ENCODE measurements around the gene TNNT1. TPM values are rescaled to one million over a fixed set of nuclear protein-coding genes. Genes with fewer than 3 reads are reported as not detected.
A peak's percentile ranks its signal among the peaks of the same experiment; 100 is the strongest.

The TNNT1 gene
- total RNA-seq, 1 donor from 2014 or later, result not detected

- Mint-ChIP-seq H3K27me3 (ENCODE audit: unreplicated experiment) (peaks cover 3% of the 10 kb centered on the region), H3K4me1 (ENCODE audit: unreplicated experiment) (peaks cover 29% of the 10 kb centered on the region), H3K4me3 (ENCODE audit: unreplicated experiment) (no peak overlapping the region), H3K27ac (ENCODE audit: unreplicated experiment) (peak overlapping the region; percentile 11), H3K36me3 (ENCODE audit: unreplicated experiment) (peaks cover 11% of the 10 kb centered on the region), H3K9me3 (ENCODE audit: unreplicated experiment) (no peaks in the 10 kb centered on the region)
- DNase-seq (ENCODE audit: extremely low spot score, unreplicated experiment), result no peak
- TF ChIP-seq CTCF (IDR thresholded peaks at IDR 0.05), result no peak
Measured at GRCh38 chr19:55090564-55090963, 58.4 kb downstream of the TNNT1 start.

- H3K27ac Mint-ChIP-seq (ENCODE audit: unreplicated experiment), result peak overlapping the region; percentile 20
- peaks cover 7% of the 10 kb centered on the region for H3K36me3 Mint-ChIP-seq (ENCODE audit: unreplicated experiment)
- peaks cover 29% of the 10 kb centered on the region for H3K4me1 Mint-ChIP-seq (ENCODE audit: unreplicated experiment)
- DNase-seq (ENCODE audit: extremely low spot score, unreplicated experiment), result no peak
- peak overlapping the region; percentile 0 for H3K4me3 Mint-ChIP-seq (ENCODE audit: unreplicated experiment)
- H3K9me3 Mint-ChIP-seq (ENCODE audit: unreplicated experiment), result no peaks in the 10 kb centered on the region
- H3K27me3 Mint-ChIP-seq (ENCODE audit: unreplicated experiment), result peaks cover 12% of the 10 kb centered on the region
- TF ChIP-seq CTCF (IDR thresholded peaks at IDR 0.05), result no peak
Measured at GRCh38 chr19:55089342-55089944, 59.6 kb downstream of the TNNT1 start.

- DNase-seq (ENCODE audit: extremely low spot score, unreplicated experiment), result peak; percentile 94
- Mint-ChIP-seq H3K4me3 (ENCODE audit: unreplicated experiment) (peak overlapping the region; percentile 86), H3K9me3 (ENCODE audit: unreplicated experiment) (no peaks in the 10 kb centered on the region), H3K27ac (ENCODE audit: unreplicated experiment) (peak overlapping the region; percentile 91), H3K4me1 (ENCODE audit: unreplicated experiment) (peaks cover 29% of the 10 kb centered on the region), H3K27me3 (ENCODE audit: unreplicated experiment) (peaks cover 18% of the 10 kb centered on the region), H3K36me3 (ENCODE audit: unreplicated experiment) (peaks cover 7% of the 10 kb centered on the region)
- TF ChIP-seq CTCF (IDR thresholded peaks at IDR 0.05), result peak; percentile 93
Measured at GRCh38 chr19:55088543-55089341, 60.3 kb downstream of the TNNT1 start.

- Mint-ChIP-seq H3K36me3 (ENCODE audit: unreplicated experiment) (peaks cover 7% of the 10 kb centered on the region), H3K4me1 (ENCODE audit: unreplicated experiment) (peaks cover 29% of the 10 kb centered on the region), H3K27me3 (ENCODE audit: unreplicated experiment) (peaks cover 22% of the 10 kb centered on the region), H3K4me3 (ENCODE audit: unreplicated experiment) (peak overlapping the region; percentile 86), H3K9me3 (ENCODE audit: unreplicated experiment) (no peaks in the 10 kb centered on the region), H3K27ac (ENCODE audit: unreplicated experiment) (peak overlapping the region; percentile 91)
- TF ChIP-seq CTCF (IDR thresholded peaks at IDR 0.05), result no peak
- DNase-seq (ENCODE audit: extremely low spot score, unreplicated experiment), result no peak
Measured at GRCh38 chr19:55088021-55088451, 61.0 kb downstream of the TNNT1 start.

- DNase-seq (ENCODE audit: extremely low spot score, unreplicated experiment), result no peak
- H3K36me3 Mint-ChIP-seq (ENCODE audit: unreplicated experiment), result peaks cover 7% of the 10 kb centered on the region
- TF ChIP-seq CTCF (IDR thresholded peaks at IDR 0.05), result no peak
- H3K9me3 Mint-ChIP-seq (ENCODE audit: unreplicated experiment), result no peaks in the 10 kb centered on the region
- peaks cover 30% of the 10 kb centered on the region for H3K4me1 Mint-ChIP-seq (ENCODE audit: unreplicated experiment)
- peak overlapping the region; percentile 86 for H3K4me3 Mint-ChIP-seq (ENCODE audit: unreplicated experiment)
- peak overlapping the region; percentile 81 for H3K27ac Mint-ChIP-seq (ENCODE audit: unreplicated experiment)
- H3K27me3 Mint-ChIP-seq (ENCODE audit: unreplicated experiment), result peaks cover 27% of the 10 kb centered on the region
Measured at GRCh38 chr19:55087542-55087901, 61.5 kb downstream of the TNNT1 start.

All from osteocyte (in vitro differentiated cells).